Kidney (tissue), 14 donors: ENCODE data around the gene PKD2. TPM values are rescaled to one million over a fixed set of nuclear protein-coding genes. Genes with fewer than 3 reads are reported as not detected.

Experiments used
- DNase-seq, 5 donors: peaks; one replicate each; pipeline ENCODE4 v3.0.0-alpha.2; 2013 to 2020
- FAIRE-seq: peaks from 2 replicates; lab custom pipeline; 2012; peaks lifted over from hg19 to GRCh38; lab: Jason Lieb, UNC
- H3K27ac ChIP-seq, 2 donors: one replicate each; pipeline ENCODE4 v1.7.0; 2013; ENCODE audit warnings: low read depth in 2 of 2, low read length in 2 of 2, inconsistent platforms in 1 of 2
- H3K27me3 ChIP-seq: one replicate; pipeline ENCODE4 v1.7.1; 2013; ENCODE audit warnings: low read length, inconsistent platforms; ENCODE audit not compliant: control insufficient read depth, insufficient read depth
- H3K36me3 ChIP-seq, 3 donors: one replicate each; pipeline versions ENCODE4 v1.7.0 to v1.7.1; 2013; ENCODE audit warnings: low read length in 3 of 3, control low read depth in 1 of 3, inconsistent platforms in 1 of 3; ENCODE audit not compliant: insufficient read depth in 3 of 3, control insufficient read depth in 2 of 3
- H3K4me1 ChIP-seq, 3 donors: one replicate each; pipeline versions ENCODE4 v1.7.0 to v1.7.1; 2013; ENCODE audit warnings: low read length in 3 of 3, inconsistent platforms in 1 of 3, low read depth in 1 of 3; ENCODE audit not compliant: control insufficient read depth in 2 of 3, insufficient read depth in 2 of 3
- H3K4me3 ChIP-seq, 3 donors: one replicate each; pipeline versions ENCODE4 v1.7.0 to v1.8.1; 2013; ENCODE audit warnings: low read length in 3 of 3, control low read depth in 1 of 3, inconsistent platforms in 1 of 3
- H3K9ac ChIP-seq, 3 donors: one replicate each; pipeline versions ENCODE4 v1.7.0 to v1.7.1; 2013; ENCODE audit warnings: low read length in 3 of 3, control low read depth in 1 of 3, inconsistent platforms in 1 of 3
- H3K9me3 ChIP-seq, 3 donors: one replicate each; pipeline versions ENCODE4 v1.7.0 to v1.7.1; 2013; ENCODE audit warnings: low read length in 3 of 3, control low read depth in 1 of 3, inconsistent platforms in 1 of 3; ENCODE audit not compliant: control insufficient read depth in 2 of 3, insufficient read depth in 1 of 3
- intact Hi-C: fragments of 100-400 bp; cut with DNase I; formaldehyde crosslinking; loops from one replicate; pipeline ENCODE4 v1.11.1; 2022
- polyA plus RNA-seq: library from polyadenylated mRNA; stranded (reverse); fragments of 350-450 nt; fragmentation: Illumina TruSeq; extraction: RNeasy Lipid Tissue Mini Kit (QIAGEN cat#74804); gene quantifications from one replicate; pipeline ENCODE4 v1.2.3, GENCODE V29; 2014; ENCODE audit warnings: low read depth, low replicate concordance; ENCODE audit not compliant: insufficient read depth
- total RNA-seq: library from RNA; stranded (reverse); fragmentation: NEBNext Ultra II Directional; extraction: Animal tissue kit (Norgen Biotek cat#: 25700); gene quantifications from one replicate; pipeline ENCODE4 v1.2.1, GENCODE V29; 2021
- TF ChIP-seq, protein P1 (sequence below): IDR thresholded peaks from 3 replicates; pipeline ENCODE4 v1.5.1; 2012; ENCODE audit warnings: mild to moderate bottlenecking, moderate library complexity, borderline replicate concordance; ENCODE audit not compliant: insufficient read depth; ENCODE audit errors: extremely low read depth
- donor health status: control.
- donor health status: control.
- donor health status: control.
- donor health status: control.
- donor health status: control.
- donor health status: DM: yes; HTN: yes; CAD: no.
- donor health status: Normal renal cell carcinoma (clear cell type).

The PKD2 gene
- total and polyA plus RNA-seq, 2 donors from 2014 or later = 21.2 to 92.6 TPM

DNA sequence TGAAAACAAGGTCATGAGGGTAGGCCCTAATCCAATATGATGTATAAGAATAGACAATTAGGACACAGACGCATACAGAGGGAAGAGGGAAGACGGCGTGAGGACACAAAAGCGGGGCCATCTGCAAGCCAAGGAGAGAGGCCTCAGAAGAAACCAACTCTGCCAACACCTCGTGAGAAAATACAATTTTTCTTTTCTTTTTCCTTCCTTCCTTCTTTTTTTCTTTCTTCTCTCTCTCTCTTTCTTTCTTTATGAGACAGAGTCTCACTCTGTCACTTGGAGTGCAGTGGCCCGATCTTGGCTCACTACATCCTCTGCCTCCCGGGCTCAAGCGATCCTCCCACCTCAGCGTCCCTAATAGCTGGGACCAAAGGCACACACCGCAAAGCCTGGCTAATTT lies 1.5 kb upstream of the PKD2 start:
- FAIRE-seq = no peak
- no peak overlapping the region for H3K9ac ChIP-seq
- no peaks in the 10 kb centered on the region for H3K9me3 ChIP-seq
- no peaks in the 10 kb centered on the region for H3K36me3 ChIP-seq
- intact Hi-C loops = no loop called here
- H3K27me3 ChIP-seq = no peaks in the 10 kb centered on the region
- H3K4me1 ChIP-seq = peaks cover 0 to 12% (median 5%) of the 10 kb centered on the region in 3 donors
- DNase-seq = no peak
- no peak overlapping the region for H3K27ac ChIP-seq
- H3K4me3 ChIP-seq = no peak overlapping the region
- TF ChIP-seq, protein P1, sequence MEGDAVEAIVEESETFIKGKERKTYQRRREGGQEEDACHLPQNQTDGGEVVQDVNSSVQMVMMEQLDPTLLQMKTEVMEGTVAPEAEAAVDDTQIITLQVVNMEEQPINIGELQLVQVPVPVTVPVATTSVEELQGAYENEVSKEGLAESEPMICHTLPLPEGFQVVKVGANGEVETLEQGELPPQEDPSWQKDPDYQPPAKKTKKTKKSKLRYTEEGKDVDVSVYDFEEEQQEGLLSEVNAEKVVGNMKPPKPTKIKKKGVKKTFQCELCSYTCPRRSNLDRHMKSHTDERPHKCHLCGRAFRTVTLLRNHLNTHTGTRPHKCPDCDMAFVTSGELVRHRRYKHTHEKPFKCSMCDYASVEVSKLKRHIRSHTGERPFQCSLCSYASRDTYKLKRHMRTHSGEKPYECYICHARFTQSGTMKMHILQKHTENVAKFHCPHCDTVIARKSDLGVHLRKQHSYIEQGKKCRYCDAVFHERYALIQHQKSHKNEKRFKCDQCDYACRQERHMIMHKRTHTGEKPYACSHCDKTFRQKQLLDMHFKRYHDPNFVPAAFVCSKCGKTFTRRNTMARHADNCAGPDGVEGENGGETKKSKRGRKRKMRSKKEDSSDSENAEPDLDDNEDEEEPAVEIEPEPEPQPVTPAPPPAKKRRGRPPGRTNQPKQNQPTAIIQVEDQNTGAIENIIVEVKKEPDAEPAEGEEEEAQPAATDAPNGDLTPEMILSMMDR = no peak

GRCh38 chr4:88006956-88007303 lies 505 bp upstream of the PKD2 start:
- peak overlapping the region; percentile 64 to 84 (median 69) for H3K4me3 ChIP-seq
- peak overlapping the region; percentile 31 to 55 (median 53) for H3K9ac ChIP-seq
- FAIRE-seq = no peak
- intact Hi-C loops = no loop called here
- peak overlapping the region; percentile 51 to 57 for H3K27ac ChIP-seq
- peak in 1 of 5 donors; percentile 15 for DNase-seq
- peaks cover 4 to 15% (median 5%) of the 10 kb centered on the region in 3 donors for H3K4me1 ChIP-seq
- H3K9me3 ChIP-seq = no peaks in the 10 kb centered on the region
- TF ChIP-seq, protein P1 = no peak
- no peaks in the 10 kb centered on the region for H3K36me3 ChIP-seq
- H3K27me3 ChIP-seq = no peaks in the 10 kb centered on the region

GRCh38 chr4:88008122-88008742 lies 797 bp downstream of the PKD2 start:
- TF ChIP-seq, protein P1 = no peak
- intact Hi-C loops = no loop called here
- no peaks in the 10 kb centered on the region for H3K36me3 ChIP-seq
- no peaks in the 10 kb centered on the region for H3K9me3 ChIP-seq
- peak overlapping the region; percentile 55 to 90 (median 67) for H3K9ac ChIP-seq
- peak overlapping the region; percentile 79 to 81 for H3K27ac ChIP-seq
- DNase-seq (peak; percentile 59 to 82 (median 73)), FAIRE-seq (no peak)
- H3K4me1 ChIP-seq = peaks cover 5 to 17% (median 16%) of the 10 kb centered on the region in 3 donors
- H3K27me3 ChIP-seq = no peaks in the 10 kb centered on the region
- H3K4me3 ChIP-seq = peak overlapping the region; percentile 70 to 87 (median 84)
